Stimulated activated CD4-positive, alpha-beta T cell treated with anti-CD3 and anti-CD28 coated beads, Interleukin-15, amount 100 ng/mL, for 24 hours (primary cell): ENCODE measurements around the gene MKS1.

Experiments
- DNase-seq: peaks from one replicate; pipeline ENCODE4 v3.0.0-alpha.2; 2020

Gene MKS1

GRCh38 chr17:58242171-58242784 lies 23.2 kb upstream of the MKS1 start:
- peak; percentile 50 for DNase-seq

GRCh38 chr17:58239987-58240386 lies 20.9 kb upstream of the MKS1 start:
- DNase-seq: no peak

GRCh38 chr17:58238147-58238634 lies 19.1 kb upstream of the MKS1 start, which contains the start of gene LPO:
LPO (plus strand) TSS chr17:58238584; CDS start chr17:58242980, 4,396 bp downstream.
- DNase-seq: no peak

GRCh38 chr17:58236394-58236793 lies 17.3 kb upstream of the MKS1 start:
- DNase-seq: no peak

- no peak for DNase-seq
Measured at GRCh38 chr17:58235821-58236220, 16.8 kb upstream of the MKS1 start.

GRCh38 chr17:58234512-58234911 lies 15.5 kb upstream of the MKS1 start:
- DNase-seq: no peak

- no peak for DNase-seq
Measured at GRCh38 chr17:58233543-58233942, 14.5 kb upstream of the MKS1 start.

- DNase-seq: peak; percentile 56
Measured at GRCh38 chr17:58232707-58233156, 13.7 kb upstream of the MKS1 start.

- DNase-seq: no peak
Measured at GRCh38 chr17:58231641-58232040, 12.6 kb upstream of the MKS1 start.

- no peak for DNase-seq
Measured at GRCh38 chr17:58229881-58230280, 10.8 kb upstream of the MKS1 start.

- DNase-seq: no peak
Measured at GRCh38 chr17:58229384-58229783, 10.3 kb upstream of the MKS1 start.

GRCh38 chr17:58228679-58229078 lies 9.6 kb upstream of the MKS1 start:
- DNase-seq: no peak

GRCh38 chr17:58227733-58228132 lies 8.7 kb upstream of the MKS1 start:
- DNase-seq: no peak

- no peak for DNase-seq
Measured at GRCh38 chr17:58224315-58224714, 5.3 kb upstream of the MKS1 start.

GRCh38 chr17:58219789-58220183 lies 731 bp upstream of the MKS1 start:
- no peak for DNase-seq

- DNase-seq: no peak
Measured at GRCh38 chr17:58217766-58218165, 1.3 kb downstream of the MKS1 start.

GRCh38 chr17:58215685-58216084 lies 3.4 kb downstream of the MKS1 start:
- no peak for DNase-seq

GRCh38 chr17:58210922-58211321 lies 8.1 kb downstream of the MKS1 start:
- no peak for DNase-seq

GRCh38 chr17:58208344-58208743 lies 10.7 kb downstream of the MKS1 start:
- DNase-seq: no peak

- no peak for DNase-seq
Measured at GRCh38 chr17:58207451-58207850, 11.6 kb downstream of the MKS1 start.

- no peak for DNase-seq
Measured at GRCh38 chr17:58205936-58206335, 13.1 kb downstream of the MKS1 start.

GRCh38 chr17:58204796-58205195 lies 14.3 kb downstream of the MKS1 start:
- DNase-seq: no peak

GRCh38 chr17:58202859-58203258 lies 16.2 kb downstream of the MKS1 start:
- no peak for DNase-seq

- DNase-seq: peak; percentile 76
Measured at GRCh38 chr17:58200024-58200633, 18.9 kb downstream of the MKS1 start.

GRCh38 chr17:58196610-58197009 lies 22.4 kb downstream of the MKS1 start:
- no peak for DNase-seq
